Skeletal muscle tissue (tissue), 4 donors: ENCODE results near the gene AKR1C8. TPM values are rescaled to one million over a fixed set of nuclear protein-coding genes. Genes with fewer than 3 reads are reported as not detected.
"Not testable (repeated sequence)": the region's sequence is repeated elsewhere in the genome, so short reads cannot be mapped to it uniquely, and the experiment has no call there.

Experiments
- H3K27ac ChIP-seq: one replicate; pipeline ENCODE4 v1.7.0; 2013; ENCODE audit warnings: mild to moderate bottlenecking, low read depth, low read length, inconsistent platforms
- H3K27me3 ChIP-seq, 3 donors: one replicate each; pipeline ENCODE4 v1.7.0; 2013; ENCODE audit warnings: low read length in 3 of 3; ENCODE audit not compliant: control insufficient read depth in 3 of 3, insufficient read depth in 3 of 3
- H3K36me3 ChIP-seq, 3 donors: one replicate each; pipeline ENCODE4 v1.7.0; 2013; ENCODE audit warnings: low read length in 3 of 3; ENCODE audit not compliant: control insufficient read depth in 3 of 3, insufficient read depth in 3 of 3
- H3K4me1 ChIP-seq, 3 donors: one replicate each; pipeline ENCODE4 v1.7.0; 2013; ENCODE audit warnings: low read length in 3 of 3, mild to moderate bottlenecking in 3 of 3; ENCODE audit not compliant: control insufficient read depth in 3 of 3, insufficient read depth in 3 of 3
- H3K4me3 ChIP-seq, 3 donors: one replicate each; pipeline ENCODE4 v1.7.0; 2013; ENCODE audit warnings: low read length in 3 of 3
- H3K9ac ChIP-seq, 3 donors: one replicate each; pipeline ENCODE4 v1.7.0; 2013; ENCODE audit warnings: low read length in 3 of 3, mild to moderate bottlenecking in 3 of 3, moderate library complexity in 2 of 3, low read depth in 1 of 3
- H3K9me3 ChIP-seq, 3 donors: one replicate each; pipeline ENCODE4 v1.7.0; 2013; ENCODE audit warnings: low read length in 3 of 3; ENCODE audit not compliant: control insufficient read depth in 3 of 3
- total RNA-seq: library from RNA; depleted of rRNA; stranded (reverse); fragments of >200 nt; gene quantifications from one replicate; pipeline ENCODE4 v1.2.3, GENCODE V29; 2014
- donor health status: Osteomylitis.

AKR1C8 gene
- total RNA-seq, 1 donor from 2014 or later, result not detected

- Histone ChIP-seq H3K4me1 (no peaks in the 10 kb centered on the region), H3K36me3 (no peaks in the 10 kb centered on the region), H3K9ac (no peak overlapping the region), H3K27ac (no peak overlapping the region), H3K4me3 (no peak overlapping the region), H3K9me3 (no peaks in the 10 kb centered on the region), H3K27me3 (no peaks in the 10 kb centered on the region)
Measured at GRCh38 chr10:5147981-5148677, 36.8 kb downstream of the AKR1C8 start.

- no peak overlapping the region for H3K4me3 ChIP-seq
- no peaks in the 10 kb centered on the region for H3K36me3 ChIP-seq
Measured at GRCh38 chr10:5147255-5147980, 37.5 kb downstream of the AKR1C8 start.

GRCh38 chr10:5146920-5147254 is 38.1 kb downstream of the AKR1C8 start:
- no peak overlapping the region for H3K27ac ChIP-seq
- no peaks in the 10 kb centered on the region for H3K4me1 ChIP-seq
- no peak overlapping the region for H3K9ac ChIP-seq
- no peaks in the 10 kb centered on the region for H3K27me3 ChIP-seq
- no peaks in the 10 kb centered on the region for H3K36me3 ChIP-seq
- no peaks in the 10 kb centered on the region for H3K9me3 ChIP-seq
- no peak overlapping the region for H3K4me3 ChIP-seq

More at GRCh38 chr10:5147255-5147980, 37.5 kb downstream of the AKR1C8 start:
- no peaks in the 10 kb centered on the region for H3K9me3 ChIP-seq
- no peak overlapping the region for H3K27ac ChIP-seq
- H3K27me3 ChIP-seq, result no peaks in the 10 kb centered on the region
- no peak overlapping the region for H3K9ac ChIP-seq
- no peaks in the 10 kb centered on the region for H3K4me1 ChIP-seq

GRCh38 chr10:5143137-5143536 is 41.8 kb downstream of the AKR1C8 start:
- no peaks in the 10 kb centered on the region for H3K9me3 ChIP-seq
- H3K27ac ChIP-seq, result no peak overlapping the region
- H3K36me3 ChIP-seq, result no peaks in the 10 kb centered on the region
- no peak overlapping the region for H3K9ac ChIP-seq
- H3K27me3 ChIP-seq, result no peaks in the 10 kb centered on the region
- no peak overlapping the region for H3K4me3 ChIP-seq
- no peaks in the 10 kb centered on the region for H3K4me1 ChIP-seq

GRCh38 chr10:5142199-5142598 is 42.8 kb downstream of the AKR1C8 start:
- H3K36me3 ChIP-seq, result no peaks in the 10 kb centered on the region
- no peak overlapping the region for H3K4me3 ChIP-seq
- no peak overlapping the region for H3K9ac ChIP-seq
- H3K4me1 ChIP-seq, result no peaks in the 10 kb centered on the region
- H3K27me3 ChIP-seq, result no peaks in the 10 kb centered on the region
- H3K9me3 ChIP-seq, result no peaks in the 10 kb centered on the region
- H3K27ac ChIP-seq, result no peak overlapping the region

GRCh38 chr10:5137699-5138098 is 47.3 kb downstream of the AKR1C8 start:
- not testable (repeated sequence) for H3K4me3 ChIP-seq, H3K27me3 ChIP-seq, H3K4me1 ChIP-seq, H3K36me3 ChIP-seq, H3K27ac ChIP-seq, H3K9ac ChIP-seq
- peaks cover 0 to 11% (median 0%) of the 10 kb centered on the region in 3 donors for H3K9me3 ChIP-seq

- H3K9ac ChIP-seq, result no peak overlapping the region
- H3K27ac ChIP-seq, result no peak overlapping the region
- peaks cover 0 to 11% (median 0%) of the 10 kb centered on the region in 3 donors for H3K9me3 ChIP-seq
- H3K4me3 ChIP-seq, result no peak overlapping the region
- H3K36me3 ChIP-seq, result no peaks in the 10 kb centered on the region
- H3K4me1 ChIP-seq, result no peaks in the 10 kb centered on the region
- H3K27me3 ChIP-seq, result no peaks in the 10 kb centered on the region
Measured at GRCh38 chr10:5136468-5137087, 48.4 kb downstream of the AKR1C8 start.

- Histone ChIP-seq H3K9me3 (peaks cover 0 to 11% (median 0%) of the 10 kb centered on the region in 3 donors), H3K36me3 (no peaks in the 10 kb centered on the region), H3K4me1 (no peaks in the 10 kb centered on the region), H3K27ac (no peak overlapping the region), H3K27me3 (no peaks in the 10 kb centered on the region), H3K4me3 (no peak overlapping the region), H3K9ac (no peak overlapping the region)
Measured at GRCh38 chr10:5135581-5135980, 49.4 kb downstream of the AKR1C8 start.

- Histone ChIP-seq H3K4me1 (no peaks in the 10 kb centered on the region), H3K27me3 (no peaks in the 10 kb centered on the region), H3K27ac (no peak overlapping the region)
Measured at GRCh38 chr10:5125315-5126044, 59.5 kb downstream of the AKR1C8 start.

More at GRCh38 chr10:5125315-5126044, 59.5 kb downstream of the AKR1C8 start:
- H3K9me3 ChIP-seq, result peaks cover 0 to 4% (median 2%) of the 10 kb centered on the region in 3 donors
- no peak overlapping the region for H3K9ac ChIP-seq
- H3K36me3 ChIP-seq, result no peaks in the 10 kb centered on the region
- no peak overlapping the region for H3K4me3 ChIP-seq
